ENCODE data around the gene DOCK4.

The DOCK4 gene

GRCh38 chr7:111785076-111785475, 421.1 kb downstream of the DOCK4 start:
- DNase-seq = no peak

- no peak for DNase-seq
These were observed 421.9 kb downstream of the DOCK4 start for GRCh38 chr7:111784296-111784695.

GRCh38 chr7:111783854-111784253, 422.3 kb downstream of the DOCK4 start:
- no peak for DNase-seq

GRCh38 chr7:111780527-111780926, 425.7 kb downstream of the DOCK4 start:
- DNase-seq = no peak

GRCh38 chr7:111775206-111775605, 431.0 kb downstream of the DOCK4 start:
- no peak for DNase-seq

- DNase-seq = no peak
These were observed 433.5 kb downstream of the DOCK4 start for GRCh38 chr7:111772716-111773115.

- DNase-seq = no peak
These were observed 434.6 kb downstream of the DOCK4 start for GRCh38 chr7:111771638-111772037.

- no peak for DNase-seq
These were observed 436.1 kb downstream of the DOCK4 start for GRCh38 chr7:111770116-111770515.

- no peak for DNase-seq
These were observed 440.2 kb downstream of the DOCK4 start for GRCh38 chr7:111765751-111766643.

- no peak for DNase-seq
These were observed 442.9 kb downstream of the DOCK4 start for GRCh38 chr7:111763221-111763801.

- DNase-seq = no peak
These were observed 443.4 kb downstream of the DOCK4 start for GRCh38 chr7:111762799-111763198.

- no peak for DNase-seq
These were observed 444.0 kb downstream of the DOCK4 start for GRCh38 chr7:111762211-111762610.

GRCh38 chr7:111760043-111760442, 446.2 kb downstream of the DOCK4 start:
- no peak for DNase-seq

- DNase-seq = no peak
These were observed 447.9 kb downstream of the DOCK4 start for GRCh38 chr7:111758332-111758731.

- DNase-seq = no peak
These were observed 449.5 kb downstream of the DOCK4 start for GRCh38 chr7:111756687-111757178.

GRCh38 chr7:111755383-111755782, 450.8 kb downstream of the DOCK4 start:
- no peak for DNase-seq

- DNase-seq = no peak
These were observed 452.2 kb downstream of the DOCK4 start for GRCh38 chr7:111753968-111754367.

GRCh38 chr7:111752022-111752582, 454.1 kb downstream of the DOCK4 start:
- no peak for DNase-seq

- no peak for DNase-seq
These were observed 455.3 kb downstream of the DOCK4 start for GRCh38 chr7:111750878-111751277.

GRCh38 chr7:111750228-111750627, 456.0 kb downstream of the DOCK4 start:
- DNase-seq = no peak

GRCh38 chr7:111749625-111750024, 456.6 kb downstream of the DOCK4 start:
- no peak for DNase-seq

- no peak for DNase-seq
These were observed 458.5 kb downstream of the DOCK4 start for GRCh38 chr7:111747718-111748117.

- no peak for DNase-seq
These were observed 459.2 kb downstream of the DOCK4 start for GRCh38 chr7:111746950-111747349.
